Endodermal cell (in vitro differentiated cells): ENCODE results near the gene TACR1. TPM values are rescaled to one million over a fixed set of nuclear protein-coding genes. Genes with fewer than 3 reads are reported as not detected.

Source experiments
- DNase-seq: peaks from one replicate; pipeline ENCODE4 v3.0.0-alpha.2; 2017
- H3K27ac ChIP-seq: 2 replicates; pipeline ENCODE4 v1.5.1; 2013; ENCODE audit warnings: mild to moderate bottlenecking, low read depth, low read length, moderate library complexity
- H3K27me3 ChIP-seq: 2 replicates; pipeline ENCODE4 v1.6.1; 2013; ENCODE audit warnings: mild to moderate bottlenecking, low read length, moderate library complexity; ENCODE audit not compliant: insufficient read depth, control insufficient read depth, poor library complexity, severe bottlenecking
- H3K36me3 ChIP-seq: 2 replicates; pipeline ENCODE4 v1.7.0; 2013; ENCODE audit warnings: mild to moderate bottlenecking, low read length, moderate library complexity; ENCODE audit not compliant: control insufficient read depth, insufficient read depth
- H3K4me1 ChIP-seq: one replicate; pipeline ENCODE4 v1.7.0; 2013; ENCODE audit warnings: low read length; ENCODE audit not compliant: control insufficient read depth, insufficient read depth
- H3K4me3 ChIP-seq: 2 replicates; pipeline ENCODE4 v1.5.1; 2013; ENCODE audit warnings: mild to moderate bottlenecking, low read length, moderate library complexity
- H3K9ac ChIP-seq: 2 replicates; pipeline ENCODE4 v1.6.1; 2013; ENCODE audit warnings: mild to moderate bottlenecking, low read length, moderate library complexity; ENCODE audit not compliant: poor library complexity, severe bottlenecking; ENCODE audit errors: extremely low read depth
- H3K9me3 ChIP-seq: 2 replicates; pipeline ENCODE4 v1.6.1; 2013; ENCODE audit warnings: mild to moderate bottlenecking, low read length, moderate library complexity; ENCODE audit not compliant: control insufficient read depth
- H3K27ac Mint-ChIP-seq: 2 replicates; pipeline ENCODE4 v1.8.0; 2020; ENCODE audit warnings: mixed read lengths
- H3K27me3 Mint-ChIP-seq: 2 replicates; pipeline ENCODE4 v1.8.0; 2021; ENCODE audit warnings: mild to moderate bottlenecking, mixed read lengths; ENCODE audit not compliant: insufficient read depth
- H3K36me3 Mint-ChIP-seq: 2 replicates; pipeline ENCODE4 v1.8.0; 2020; ENCODE audit warnings: low read depth, mixed read lengths
- H3K4me1 Mint-ChIP-seq: 2 replicates; pipeline ENCODE4 v1.8.0; 2020; ENCODE audit warnings: mixed read lengths
- H3K4me3 Mint-ChIP-seq: 2 replicates; pipeline ENCODE4 v1.8.0; 2020; ENCODE audit warnings: mild to moderate bottlenecking, moderate library complexity, mixed read lengths
- H3K9me3 Mint-ChIP-seq: 2 replicates; pipeline ENCODE4 v1.8.0; 2020; ENCODE audit warnings: mild to moderate bottlenecking, mixed read lengths
- CTCF ChIP-seq: fragments of 200-600 bp; sonication (generic); conservative IDR thresholded peaks from 2 replicates; pipeline ENCODE4 v1.5.0; 2021; ENCODE audit warnings: antibody characterized with exemption, mild to moderate bottlenecking
- WGBS, 2 experiments: methylation state at CpG; one replicate each; pipeline versions ENCODE4 v1.1.5 to v1.1.7; 2013; ENCODE audit warnings: missing lambda C conversion rate in 2 of 2, mixed read lengths in 1 of 2; ENCODE audit not compliant: insufficient coverage in 1 of 2, insufficient read length in 1 of 2; 5-methylcytosine and 5-hydroxymethylcytosine counted together
- total RNA-seq, 2 donors: library from RNA; stranded (reverse); fragmentation: NEBNext Ultra II Directional in 1 of 2; extraction: Animal tissue kit (Norgen Biotek cat#: 25700) in 1 of 2; gene quantifications; 2 replicates in 1 of 2; 3 replicates in 1 of 2; pipeline ENCODE4 v1.2.1, GENCODE V29; 2021

TACR1 gene
- total RNA-seq, 2 donors from 2014 or later, result 0.09 to 0.69 TPM

- H3K4me3 ChIP-seq, result no peak overlapping the region
- Mint-ChIP-seq H3K4me3 (no peak overlapping the region), H3K27ac (no peak overlapping the region)
Observed at GRCh38 chr2:75102011-75102410, 97.3 kb downstream of the TACR1 start.

GRCh38 chr2:75100801-75101151 lies 98.5 kb downstream of the TACR1 start:
- Mint-ChIP-seq H3K4me1 (no peaks in the 10 kb centered on the region), H3K27me3 (no peaks in the 10 kb centered on the region), H3K4me3 (no peak overlapping the region), H3K27ac (no peak overlapping the region), H3K36me3 (no peaks in the 10 kb centered on the region), H3K9me3 (peaks cover 4% of the 10 kb centered on the region)
- no peak overlapping the region for H3K27ac ChIP-seq
- no peak for DNase-seq
- no peaks in the 10 kb centered on the region for H3K27me3 ChIP-seq
- no peak for TF ChIP-seq CTCF
- H3K4me3 ChIP-seq, result no peak overlapping the region
- H3K9ac ChIP-seq, result no peak overlapping the region
- no peaks in the 10 kb centered on the region for H3K36me3 ChIP-seq
- no peaks in the 10 kb centered on the region for H3K4me1 ChIP-seq
- peaks cover 6% of the 10 kb centered on the region for H3K9me3 ChIP-seq
- WGBS, 2 experiments, result 83 to 95% methylated on average over 1 of the region's 1 CpG

More at GRCh38 chr2:75102011-75102410, 97.3 kb downstream of the TACR1 start:
- Mint-ChIP-seq H3K27me3 (no peaks in the 10 kb centered on the region), H3K4me1 (no peaks in the 10 kb centered on the region), H3K36me3 (no peaks in the 10 kb centered on the region), H3K9me3 (peaks cover 4% of the 10 kb centered on the region)
- no peak for DNase-seq
- H3K36me3 ChIP-seq, result no peaks in the 10 kb centered on the region
- 91 to 93% methylated on average over 3 to 4 of the region's 4 CpGs for WGBS, 2 experiments
- no peaks in the 10 kb centered on the region for H3K27me3 ChIP-seq
- no peak for TF ChIP-seq CTCF
- no peak overlapping the region for H3K9ac ChIP-seq
- H3K4me1 ChIP-seq, result no peaks in the 10 kb centered on the region
- H3K9me3 ChIP-seq, result peaks cover 6% of the 10 kb centered on the region
- H3K27ac ChIP-seq, result no peak overlapping the region

- no peak overlapping the region for H3K27ac Mint-ChIP-seq
- 95% methylated on average over 3 of the region's 3 CpGs; no CpG with 5 or more reads in 1 of the 2 experiments for WGBS, 2 experiments
- no peaks in the 10 kb centered on the region for H3K27me3 Mint-ChIP-seq
- no peak overlapping the region for H3K9ac ChIP-seq
- peaks cover 6% of the 10 kb centered on the region for H3K9me3 ChIP-seq
- H3K4me3 Mint-ChIP-seq, result no peak overlapping the region
- H3K27me3 ChIP-seq, result no peaks in the 10 kb centered on the region
- no peaks in the 10 kb centered on the region for H3K4me1 ChIP-seq
- H3K4me1 Mint-ChIP-seq, result no peaks in the 10 kb centered on the region
- TF ChIP-seq CTCF, result no peak
- no peak overlapping the region for H3K27ac ChIP-seq
- no peaks in the 10 kb centered on the region for H3K36me3 Mint-ChIP-seq
- peaks cover 4% of the 10 kb centered on the region for H3K9me3 Mint-ChIP-seq
- H3K36me3 ChIP-seq, result no peaks in the 10 kb centered on the region
- H3K4me3 ChIP-seq, result no peak overlapping the region
- DNase-seq, result no peak
Observed at GRCh38 chr2:75100011-75100800, 99.1 kb downstream of the TACR1 start.
